H1 (cell line): ENCODE data around the gene LPP. TPM values are rescaled to one million over a fixed set of nuclear protein-coding genes. Genes with fewer than 3 reads are reported as not detected.

Experiments used
- CTCF ChIA-PET: fragments of 300-600 bp; sonication (Branson Sonifier 250); formaldehyde crosslinking; loops from one replicate; lab custom pipeline; 2021; ENCODE audit not compliant: partially characterized antibody; lab: Charles Lee
- POLR2A ChIA-PET: fragments of 300-600 bp; sonication (Branson Sonifier 250); formaldehyde crosslinking; loops from one replicate; lab custom pipeline; 2021; ENCODE audit warnings: inconsistent platforms; ENCODE audit not compliant: partially characterized antibody; lab: Charles Lee
- DNase-seq, 2 experiments: peaks; one replicate each; pipeline versions ENCODE4 v3.0.0 to v3.0.0-alpha.2; 2010 to 2022; ENCODE audit warnings: low spot score in 2 of 2, low read depth in 1 of 2, mixed read lengths in 1 of 2
- FAIRE-seq: peaks from 2 replicates; lab custom pipeline; 2011; peaks lifted over from hg19 to GRCh38; lab: Jason Lieb, UNC
- H2AFZ ChIP-seq: 2 replicates; pipeline ENCODE4 v1.8.1; 2012; ENCODE audit warnings: low read length, inconsistent platforms
- H2AK5ac ChIP-seq: 2 replicates; pipeline ENCODE4 v1.6.1; 2013; ENCODE audit warnings: low read depth, low read length
- H2BK120ac ChIP-seq: replicated peaks from 2 replicates; pipeline ENCODE3; 2013; ENCODE audit warnings: low read depth, low read length, inconsistent platforms
- H2BK12ac ChIP-seq: 2 replicates; pipeline ENCODE4 v1.6.1; 2013; ENCODE audit warnings: low read depth, low read length
- H2BK15ac ChIP-seq: 2 replicates; pipeline ENCODE4 v1.6.1; 2013; ENCODE audit warnings: low read length
- H2BK20ac ChIP-seq: 2 replicates; pipeline ENCODE4 v1.6.1; 2013; ENCODE audit warnings: low read length
- H2BK5ac ChIP-seq: 2 replicates; pipeline ENCODE4 v1.6.1; 2013; ENCODE audit warnings: low read depth, low read length
- H3K14ac ChIP-seq: 2 replicates; pipeline ENCODE4 v1.6.1; 2013; ENCODE audit warnings: inconsistent platforms; ENCODE audit not compliant: insufficient read length
- H3K18ac ChIP-seq: 2 replicates; pipeline ENCODE4 v1.6.1; 2013; ENCODE audit warnings: low read length; ENCODE audit errors: extremely low read depth
- H3K23ac ChIP-seq: 2 replicates; pipeline ENCODE4 v1.6.1; 2013; ENCODE audit warnings: inconsistent platforms; ENCODE audit not compliant: insufficient read length
- H3K23me2 ChIP-seq: 2 replicates; pipeline ENCODE4 v1.6.1; 2013; ENCODE audit warnings: low read depth, low read length
- H3K27ac ChIP-seq: 2 replicates; pipeline ENCODE4 v1.6.1; 2011; ENCODE audit warnings: low read depth, low read length, inconsistent platforms
- H3K27me3 ChIP-seq, 4 experiments: replicated peaks in 1 of 4; 1 replicate in 1 of 4; 2 replicates in 3 of 4; pipeline versions ENCODE4 v1.6.1 to v1.8.1; 2011 to 2013; ENCODE audit warnings: low read length in 3 of 4, mild to moderate bottlenecking in 3 of 4, inconsistent platforms in 2 of 4, mixed read lengths in 2 of 4, moderate library complexity in 1 of 4; ENCODE audit not compliant: control insufficient read depth in 3 of 4, insufficient read depth in 3 of 4; ENCODE audit errors: extremely low read depth in 1 of 4
- H3K36me3 ChIP-seq, 4 experiments: 2 replicates each; pipeline versions ENCODE4 v1.6.1 to v1.8.1; 2011 to 2013; ENCODE audit warnings: mild to moderate bottlenecking in 4 of 4, low read length in 3 of 4, moderate library complexity in 2 of 4, control low read depth in 1 of 4, inconsistent platforms in 1 of 4; ENCODE audit not compliant: insufficient read depth in 4 of 4, control insufficient read depth in 2 of 4
- H3K4ac ChIP-seq: replicated peaks from 2 replicates; pipeline ENCODE3; 2013; ENCODE audit warnings: low read length, low read depth, mixed read lengths, inconsistent platforms; ENCODE audit not compliant: insufficient read length
- H3K4me1 ChIP-seq, 4 experiments: replicated peaks in 1 of 4; 1 replicate in 1 of 4; 2 replicates in 3 of 4; pipeline versions ENCODE4 v1.6.1 to v1.8.1; 2011 to 2013; ENCODE audit warnings: low read length in 3 of 4, inconsistent platforms in 2 of 4, mixed read lengths in 1 of 4; ENCODE audit not compliant: insufficient read depth in 4 of 4, control insufficient read depth in 3 of 4
- H3K4me2 ChIP-seq, 2 experiments: 2 replicates each; pipeline versions ENCODE4 v1.6.1 to v1.8.1; 2011 to 2013; ENCODE audit warnings: low read depth in 2 of 2, low read length in 2 of 2, control low read depth in 1 of 2, inconsistent platforms in 1 of 2, mild to moderate bottlenecking in 1 of 2; ENCODE audit not compliant: insufficient read depth in 1 of 2
- H3K4me3 ChIP-seq, 4 experiments: fragments of 200-600, 300-600 bp in 1 of 4; sonication (generic), shearing (Covaris generic), sonication (Bioruptor Twin) in 1 of 4; 2 replicates each; pipeline versions ENCODE4 v1.5.1 to v1.8.1; 2011 to 2016; ENCODE audit warnings: low read length in 4 of 4, low read depth in 3 of 4, control low read depth in 2 of 4, inconsistent platforms in 2 of 4, mild to moderate bottlenecking in 2 of 4, mixed read lengths in 1 of 4, moderate library complexity in 1 of 4; ENCODE audit not compliant: insufficient read depth in 2 of 4; ENCODE audit errors: extremely low read depth in 1 of 4
- H3K56ac ChIP-seq: replicated peaks from 2 replicates; pipeline ENCODE3; 2013; ENCODE audit warnings: low read depth, mild to moderate bottlenecking, mixed read lengths, low read length, inconsistent platforms; ENCODE audit not compliant: insufficient read length
- H3K79me1 ChIP-seq: 2 replicates; pipeline ENCODE4 v1.6.1; 2013; ENCODE audit warnings: low read depth, low read length, control low read depth
- H3K79me2 ChIP-seq, 2 experiments: 2 replicates each; pipeline versions ENCODE4 v1.6.1 to v1.8.1; 2012 to 2013; ENCODE audit warnings: low read length in 2 of 2, mild to moderate bottlenecking in 2 of 2, inconsistent platforms in 1 of 2; ENCODE audit not compliant: insufficient read depth in 2 of 2, control insufficient read depth in 1 of 2
- H3K9ac ChIP-seq, 4 experiments: replicated peaks in 1 of 4; 1 replicate in 1 of 4; 2 replicates in 3 of 4; pipeline versions ENCODE4 v1.6.1 to v1.8.1; 2011 to 2013; ENCODE audit warnings: low read depth in 3 of 4, low read length in 3 of 4, control low read depth in 2 of 4, mild to moderate bottlenecking in 2 of 4, moderate library complexity in 2 of 4, inconsistent platforms in 1 of 4; ENCODE audit errors: extremely low read depth in 1 of 4
- H3K9me3 ChIP-seq, 2 experiments: 2 replicates each; pipeline versions ENCODE4 v1.6.1 to v1.8.1; 2012 to 2013; ENCODE audit warnings: mild to moderate bottlenecking in 2 of 2, moderate library complexity in 2 of 2, control low read depth in 1 of 2, inconsistent platforms in 1 of 2, low read depth in 1 of 2, low read length in 1 of 2, mixed read lengths in 1 of 2; ENCODE audit not compliant: insufficient read depth in 2 of 2
- H4K20me1 ChIP-seq, 2 experiments: replicated peaks in 1 of 2; 2 replicates each; pipeline versions ENCODE3 to v1.8.1; 2011 to 2013; ENCODE audit warnings: inconsistent platforms in 2 of 2, low read length in 2 of 2, mild to moderate bottlenecking in 1 of 2; ENCODE audit not compliant: insufficient read depth in 2 of 2, control insufficient read depth in 1 of 2
- H4K5ac ChIP-seq: 2 replicates; pipeline ENCODE4 v1.6.1; 2013; ENCODE audit warnings: low read length, low read depth, mixed read lengths, inconsistent platforms; ENCODE audit not compliant: insufficient read length
- H4K8ac ChIP-seq: 2 replicates; pipeline ENCODE4 v1.8.0; 2013; ENCODE audit warnings: mild to moderate bottlenecking, moderate library complexity, low read length, inconsistent platforms; ENCODE audit not compliant: insufficient read depth; ENCODE audit errors: extremely low read depth
- H4K91ac ChIP-seq: replicated peaks from 2 replicates; pipeline ENCODE3; 2013; ENCODE audit warnings: low read length, mixed read lengths, inconsistent platforms; ENCODE audit not compliant: insufficient read length
- BACH1 ChIP-seq: IDR thresholded peaks from 2 replicates; pipeline ENCODE4 v1.6.1; 2012; ENCODE audit warnings: low read length, improper control_type of control experiment
- CREB1 ChIP-seq: IDR thresholded peaks from 2 replicates; pipeline ENCODE4 v1.6.1; 2012; ENCODE audit warnings: inconsistent platforms
- E2F6 ChIP-seq: IDR thresholded peaks from 2 replicates; pipeline ENCODE4 v1.6.1; 2012; ENCODE audit warnings: inconsistent platforms
- GTF2F1 ChIP-seq: IDR thresholded peaks from 2 replicates; pipeline ENCODE4 v1.6.1; 2012; ENCODE audit warnings: low read depth, low read length, improper control_type of control experiment, borderline replicate concordance
- HDAC2 ChIP-seq, 2 experiments: fragments of 300-600 bp in 1 of 2; sonication (generic) in 1 of 2; IDR thresholded peaks; 2 replicates each; pipeline ENCODE4 v1.6.1; 2011 to 2012; ENCODE audit warnings: low read depth in 2 of 2, low read length in 2 of 2, mild to moderate bottlenecking in 2 of 2, moderate library complexity in 2 of 2, borderline replicate concordance in 1 of 2, inconsistent platforms in 1 of 2
- KDM5A ChIP-seq: fragments of 200-600 bp; IDR thresholded peaks from 2 replicates; pipeline ENCODE4 v1.7.1; 2012; ENCODE audit warnings: mild to moderate bottlenecking, low read length, inconsistent platforms, mixed read lengths
- MAFK ChIP-seq: IDR thresholded peaks from 2 replicates; pipeline ENCODE4 v1.6.1; 2012; ENCODE audit warnings: low read depth, mild to moderate bottlenecking, improper control_type of control experiment, low read length
- NRF1 ChIP-seq: IDR thresholded peaks from 2 replicates; pipeline ENCODE4 v1.6.1; 2011; ENCODE audit warnings: mild to moderate bottlenecking, low read depth, low read length, improper control_type of control experiment
- PHF8 ChIP-seq: fragments of 200-600 bp; sonication (generic); conservative IDR thresholded peaks from 2 replicates; pipeline ENCODE4 v1.7.1; 2012; ENCODE audit warnings: low read depth, mild to moderate bottlenecking, inconsistent platforms, low read length, moderate library complexity
- RNF2 ChIP-seq: fragments of 200-900, 300-1000 bp; sonication (generic); IDR thresholded peaks from 2 replicates; pipeline ENCODE4 v1.7.1; 2016; ENCODE audit warnings: borderline replicate concordance, low read depth, mild to moderate bottlenecking, antibody characterized with exemption, low read length; ENCODE audit not compliant: poor library complexity, severe bottlenecking; ENCODE audit errors: missing control alignments
- SIRT6 ChIP-seq: IDR thresholded peaks from one replicate; pipeline ENCODE4 v1.7.1; 2012; ENCODE audit warnings: low read length, inconsistent platforms
- SP1 ChIP-seq: IDR thresholded peaks from 2 replicates; pipeline ENCODE4 v1.6.1; 2011; ENCODE audit warnings: low read depth, low read length
- SP4 ChIP-seq: IDR thresholded peaks from 2 replicates; pipeline ENCODE4 v1.6.1; 2012; ENCODE audit warnings: low read length, inconsistent platforms
- TAF1 ChIP-seq: IDR thresholded peaks from 2 replicates; pipeline ENCODE4 v1.6.1; 2011; ENCODE audit warnings: mild to moderate bottlenecking, low read depth, low read length
- TAF7 ChIP-seq: optimal IDR thresholded peaks from 2 replicates; pipeline ENCODE3; 2011; ENCODE audit warnings: low read depth, mild to moderate bottlenecking, inconsistent platforms, low read length, moderate library complexity, borderline replicate concordance
- WGBS, 2 experiments: shearing (Covaris generic) in 1 of 2; methylation state at CpG; one replicate each; pipeline versions ENCODE4 v1.1.6 to v1.1.7; 2013 to 2015; ENCODE audit warnings: low lambda C conversion rate in 2 of 2, mixed read lengths in 2 of 2, inconsistent platforms in 1 of 2, low coverage in 1 of 2, missing lambda C conversion rate in 1 of 2; ENCODE audit not compliant: insufficient replicate concordance in 2 of 2, insufficient coverage in 1 of 2, insufficient read length in 1 of 2; ENCODE audit errors: extremely low coverage in 1 of 2, missing lambda C conversion rate in 1 of 2; 5-methylcytosine and 5-hydroxymethylcytosine counted together
- polyA plus RNA-seq, 7 experiments: library from polyadenylated mRNA; depleted of rRNA in 3 of 7; stranded (reverse) in 5 of 7; unstranded in 2 of 7; fragments of >200 nt in 5 of 7; fragments of 200-250 nt in 2 of 7; gene quantifications; 1 replicate in 5 of 7; 2 replicates in 1 of 7; 4 replicates in 1 of 7; pipeline versions ENCODE4 v1.2.1 to v1.2.3, GENCODE V29; 2011 to 2013; ENCODE audit warnings: missing spikeins in 2 of 7, mixed read lengths in 2 of 7
- total RNA-seq: library from RNA; stranded (reverse); fragmentation: NEBNext Ultra II Directional; extraction: Animal tissue kit (Norgen Biotek cat#: 25700); gene quantifications from 2 replicates; pipeline ENCODE4 v1.2.1, GENCODE V29; 2021

Gene LPP
- total and polyA plus RNA-seq, 2 of the 8 experiments (the other 6 are each of a cell fraction or from before 2014, with no cell fraction given), result 10.0 to 53.3 TPM

- no peaks in the 10 kb centered on the region for H3K9me3 ChIP-seq
- no peak overlapping the region for H4K8ac ChIP-seq
- H2BK20ac ChIP-seq, result no peak overlapping the region
- no peaks in the 10 kb centered on the region for H3K4me1 ChIP-seq
- no peak overlapping the region for H4K5ac ChIP-seq
- no peak overlapping the region for H2BK5ac ChIP-seq
- H4K20me1 ChIP-seq, result no peaks in the 10 kb centered on the region
- no peak overlapping the region for H3K23ac ChIP-seq
- H3K79me2 ChIP-seq, result no peaks in the 10 kb centered on the region
- no peak overlapping the region for H3K9ac ChIP-seq
- H3K27me3 ChIP-seq, result no peaks in the 10 kb centered on the region
- H4K91ac ChIP-seq, result no peak overlapping the region
- 89% methylated on average over 3 of the region's 3 CpGs; no CpG with 5 or more reads in 1 of the 2 experiments for WGBS, 2 experiments
- H3K14ac ChIP-seq, result no peak overlapping the region
- no peak overlapping the region for H2AK5ac ChIP-seq
- ChIA-PET POLR2A (no interaction called here), CTCF (interaction anchor here (0.6 to 1.2 kb wide), 3 partner anchors 150 to 813 kb away, joined by 3 read pairs; no protein-coding TSS in a partner anchor)
- H3K27ac ChIP-seq, result no peak overlapping the region
- no peak overlapping the region for H3K4me3 ChIP-seq
- H2BK15ac ChIP-seq, result no peak overlapping the region
- H2AFZ ChIP-seq, result no peak overlapping the region
- no peak for FAIRE-seq
- H3K23me2 ChIP-seq, result no peaks in the 10 kb centered on the region
- no peak for DNase-seq
- H2BK12ac ChIP-seq, result no peak overlapping the region
- H3K4ac ChIP-seq, result no peak overlapping the region
- H3K56ac ChIP-seq, result no peak overlapping the region
- H3K36me3 ChIP-seq, result no peaks in the 10 kb centered on the region
- no peaks in the 10 kb centered on the region for H3K79me1 ChIP-seq
- H3K18ac ChIP-seq, result no peak overlapping the region
- no peak overlapping the region for H3K4me2 ChIP-seq
- H2BK120ac ChIP-seq, result no peak overlapping the region
- TF ChIP-seq TAF7 (no peak), KDM5A (no peak), CREB1 (no peak), NRF1 (no peak), GTF2F1 (no peak), RNF2 (no peak), SP1 (no peak), TAF1 (no peak), HDAC2 (IDR thresholded peaks at IDR 0.05; ENCODE audit: borderline replicate concordance in 1 of 2, low read depth in 2 of 2, low read length in 2 of 2) (no peak), E2F6 (no peak), SIRT6 (no peak), SP4 (no peak), MAFK (no peak), PHF8 (no peak), BACH1 (no peak)
These were observed 399.6 kb downstream of the LPP start for GRCh38 chr3:188553569-188553968.
